GM12801 (cell line): Measurements from ENCODE around the gene ACTL7A.

Experiments used
- CTCF ChIP-seq: IDR thresholded peaks from one replicate; pipeline ENCODE4 v1.5.1; 2011; ENCODE audit warnings: control low read depth; ENCODE audit not compliant: insufficient read length; ENCODE audit errors: extremely low read depth

Gene ACTL7A

GRCh38 chr9:108859459-108860114 is 2.5 kb upstream of the ACTL7A start:
- no peak for TF ChIP-seq CTCF

GRCh38 chr9:108860354-108860753 is 1.7 kb upstream of the ACTL7A start:
- TF ChIP-seq CTCF: no peak

GRCh38 chr9:108860764-108861163 is 1.3 kb upstream of the ACTL7A start:
- TF ChIP-seq CTCF: no peak

- TF ChIP-seq CTCF: no peak
These were observed 602 bp upstream of the ACTL7A start for GRCh38 chr9:108861464-108861863.

- no peak for TF ChIP-seq CTCF
These were observed 1.8 kb downstream of the ACTL7A start for GRCh38 chr9:108863891-108864290.

- TF ChIP-seq CTCF: no peak
These were observed 2.4 kb downstream of the ACTL7A start for GRCh38 chr9:108864446-108864845.

- TF ChIP-seq CTCF: no peak
These were observed 3.0 kb downstream of the ACTL7A start for GRCh38 chr9:108865037-108865436.

GRCh38 chr9:108866001-108866420 is 3.9 kb downstream of the ACTL7A start:
- no peak for TF ChIP-seq CTCF
